Hematopoietic multipotent progenitor cell treated with erythropoietin and hydrocortisone succinate and interleukin-3 and kit ligand, for 17 days (in vitro differentiated cells): ENCODE measurements around the gene CFAP221.

Source experiments
- DNase-seq: peaks from one replicate; pipeline ENCODE4 v3.0.0-alpha.2; 2015; ENCODE audit warnings: low spot score

The CFAP221 gene

GRCh38 chr2:119536707-119537106 is 7.5 kb upstream of the CFAP221 start:
- no peak for DNase-seq

DNA sequence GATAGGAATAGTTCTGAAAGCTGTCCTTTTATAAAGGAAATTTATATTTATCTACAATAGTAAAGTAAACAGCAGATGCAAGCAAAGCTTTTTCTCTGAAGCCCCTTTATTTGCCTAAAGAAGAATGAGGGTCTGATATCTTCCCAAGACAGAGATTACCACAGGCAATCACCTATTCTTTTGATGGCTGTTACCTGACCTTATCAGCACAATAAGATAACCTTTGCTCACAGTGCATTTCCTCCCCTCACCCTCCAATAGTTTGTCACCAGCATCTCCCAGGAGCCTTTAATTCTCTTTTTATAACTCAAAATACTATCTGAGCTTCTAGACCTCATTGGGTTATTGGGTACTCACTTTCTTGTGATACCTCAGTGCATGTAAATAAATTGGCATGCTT is 6.5 kb upstream of the CFAP221 start:
- no peak for DNase-seq

DNA sequence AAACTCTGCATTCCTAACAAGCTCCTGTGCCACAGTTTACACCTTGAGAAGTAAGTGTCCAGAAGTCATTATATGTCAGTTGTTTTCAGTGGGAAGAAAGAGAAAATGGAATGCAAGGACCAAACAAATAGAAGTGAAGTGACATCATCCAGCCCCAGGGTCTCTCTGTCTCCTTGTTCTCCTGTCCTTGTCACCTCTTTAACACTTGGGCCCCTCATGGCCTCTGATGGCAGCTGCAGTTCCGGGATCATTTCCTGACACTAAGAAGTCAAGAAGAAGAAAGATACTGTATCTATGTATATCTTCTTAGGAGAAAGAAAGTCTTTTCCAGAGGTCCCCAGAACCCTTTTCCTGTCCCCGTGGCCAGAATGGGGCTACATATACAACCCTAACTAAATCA is 2.8 kb upstream of the CFAP221 start:
- DNase-seq = no peak

DNA sequence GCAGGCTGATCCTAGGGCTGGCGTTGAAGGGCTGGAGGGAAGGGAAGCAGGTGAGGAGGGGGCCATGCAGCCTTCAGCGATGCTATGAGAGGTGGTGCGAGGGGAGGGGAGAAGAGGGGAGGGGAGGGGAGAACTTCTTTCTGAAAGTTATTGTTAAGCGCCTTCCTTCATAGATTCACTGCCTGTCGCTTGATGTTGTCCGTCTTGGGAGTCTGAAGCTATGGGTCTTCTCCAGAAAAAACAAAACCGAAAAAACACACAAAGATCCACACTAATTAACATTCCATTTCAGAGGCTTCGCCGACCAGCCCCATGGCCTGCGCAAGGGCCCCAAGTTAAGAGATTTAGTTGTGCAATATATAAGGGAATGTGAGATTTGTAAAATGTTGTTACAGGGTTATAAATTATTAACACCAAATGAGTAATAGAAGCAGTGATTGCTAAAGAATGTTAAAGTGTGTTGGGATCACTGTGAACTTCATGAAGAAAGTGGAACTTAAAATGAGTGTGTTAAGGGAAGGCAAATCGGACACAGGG is 758 bp downstream of the CFAP221 start:
- no peak for DNase-seq

DNA sequence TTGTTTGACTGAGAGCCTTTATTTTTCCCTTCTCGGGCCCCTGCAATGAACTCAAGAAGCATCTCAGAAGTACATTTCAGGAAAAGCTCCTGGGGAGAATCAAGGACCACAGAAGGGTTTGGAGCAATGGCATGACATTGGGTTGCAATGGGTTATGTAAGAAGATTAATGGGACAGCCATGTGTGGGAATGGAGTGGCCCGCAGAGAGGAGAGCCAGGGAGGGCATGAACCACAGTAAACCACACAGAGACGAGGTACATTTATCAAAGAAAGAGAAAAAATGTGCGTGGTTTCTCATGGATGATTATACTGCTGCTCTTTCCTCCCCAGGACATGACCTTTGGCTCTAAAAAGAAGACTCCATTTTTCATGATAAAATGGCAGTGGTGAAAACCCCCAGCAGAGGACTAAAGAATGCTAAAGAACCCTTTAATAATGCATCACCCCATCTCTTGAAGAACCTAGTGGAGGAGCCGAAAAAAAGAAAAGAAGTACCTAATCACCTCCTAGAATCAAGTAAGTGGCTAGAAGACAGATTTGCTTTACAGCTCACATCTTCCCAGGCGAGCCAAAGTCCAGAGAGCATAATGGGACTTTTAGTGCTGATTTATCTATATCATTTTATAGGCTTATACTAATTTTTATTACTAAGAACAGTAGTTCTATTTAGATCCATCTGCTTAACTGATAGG is 1.7 kb downstream of the CFAP221 start:
- DNase-seq = no peak

DNA sequence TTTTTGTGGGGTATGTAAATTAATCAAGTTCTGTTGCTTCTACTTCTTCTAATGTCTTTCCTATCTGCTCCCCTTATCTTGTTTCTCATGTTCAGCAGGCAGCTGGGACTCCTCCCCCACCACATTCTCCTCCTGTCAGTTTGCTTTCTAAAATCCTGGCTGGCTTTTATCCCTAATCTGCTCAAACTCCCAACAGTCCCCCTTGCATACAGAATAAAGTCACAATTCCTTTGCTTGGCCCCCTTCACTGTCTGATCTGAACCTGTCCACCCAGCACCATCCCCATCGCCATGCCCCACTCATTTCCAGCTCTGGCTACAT is 2.2 kb downstream of the CFAP221 start:
- no peak for DNase-seq

DNA sequence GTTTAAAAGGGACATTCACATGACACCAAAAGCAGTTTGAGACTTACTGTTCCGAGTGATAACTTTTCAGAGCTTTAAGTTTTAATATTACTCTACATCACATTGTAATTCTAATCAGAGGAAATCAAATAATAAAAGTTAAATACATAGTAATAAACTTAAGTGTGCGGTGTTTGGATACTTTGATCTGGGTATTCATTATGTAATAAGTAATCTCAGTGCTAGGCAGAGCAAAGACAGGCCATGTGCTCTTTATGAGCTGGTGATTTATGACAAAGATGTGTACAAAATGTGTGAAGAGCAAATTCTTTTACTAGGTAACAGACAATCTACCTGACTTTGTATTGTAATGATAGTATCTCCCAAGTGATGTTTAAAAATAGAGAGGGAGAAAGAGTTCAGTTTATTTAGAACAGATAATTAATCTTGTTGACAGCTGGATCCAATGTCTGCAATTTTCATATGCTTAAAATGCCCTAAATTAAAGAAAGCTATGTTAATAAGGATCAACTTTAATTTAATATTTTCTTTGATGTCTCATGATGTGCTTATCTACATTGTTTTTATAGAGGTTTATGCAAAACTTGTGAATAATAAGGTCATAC is 4.4 kb downstream of the CFAP221 start:
- DNase-seq = no peak

DNA sequence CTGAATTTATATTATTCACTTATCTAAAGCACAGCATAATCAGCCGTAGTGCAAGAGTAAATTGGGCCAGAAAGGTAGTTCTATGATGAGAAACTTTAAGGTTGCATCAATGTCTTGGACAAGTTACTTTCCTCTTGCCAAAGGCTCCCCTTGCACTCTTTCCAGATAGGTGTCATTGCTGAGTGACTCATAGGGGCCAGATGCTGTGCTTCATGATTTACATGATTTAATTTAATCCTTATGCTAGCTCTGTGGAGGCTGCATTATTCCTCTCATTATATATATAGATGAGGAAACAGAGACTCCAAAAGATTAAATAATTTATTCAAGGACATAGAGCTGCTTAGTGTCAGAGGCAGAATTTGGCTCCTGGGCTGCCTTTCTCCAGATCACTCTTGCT is 5.0 kb downstream of the CFAP221 start:
- no peak for DNase-seq

DNA sequence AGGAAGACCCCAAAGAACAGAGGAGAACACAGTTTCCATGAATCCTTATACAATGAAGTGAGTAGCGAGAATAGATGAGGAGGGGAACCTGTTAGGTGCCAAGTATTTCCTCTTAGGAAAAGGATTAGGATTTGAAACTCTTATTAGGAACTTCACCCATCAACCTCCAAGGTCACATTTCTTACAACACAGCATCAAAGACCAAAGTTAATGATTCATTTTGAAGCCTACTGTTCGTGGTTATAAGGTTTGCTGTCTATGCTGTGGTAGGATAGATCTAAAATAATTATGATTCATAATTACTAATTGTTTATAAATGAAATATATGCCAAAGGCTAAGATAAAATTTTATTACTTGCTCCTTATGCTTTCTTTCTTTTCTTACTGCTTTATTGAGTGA is 6.1 kb downstream of the CFAP221 start:
- no peak for DNase-seq

DNA sequence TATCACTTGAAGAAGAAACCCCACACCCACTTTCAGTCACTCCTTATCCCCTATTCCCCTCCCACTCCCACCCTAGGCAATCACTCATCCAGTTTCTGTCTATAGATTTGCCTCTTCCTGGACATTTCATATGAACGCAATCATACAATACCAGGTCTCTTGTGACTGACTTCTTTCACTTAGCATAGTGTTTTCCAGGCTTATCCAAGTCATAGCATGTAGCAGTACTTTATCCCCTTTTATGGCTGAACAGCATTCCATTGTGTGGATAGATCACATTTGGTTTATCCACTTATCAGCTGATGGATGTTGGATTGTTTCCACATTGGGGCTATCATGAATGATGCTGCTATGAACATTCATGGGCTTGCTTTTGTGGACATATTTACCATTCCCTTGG is 6.6 kb downstream of the CFAP221 start:
- DNase-seq = no peak

DNA sequence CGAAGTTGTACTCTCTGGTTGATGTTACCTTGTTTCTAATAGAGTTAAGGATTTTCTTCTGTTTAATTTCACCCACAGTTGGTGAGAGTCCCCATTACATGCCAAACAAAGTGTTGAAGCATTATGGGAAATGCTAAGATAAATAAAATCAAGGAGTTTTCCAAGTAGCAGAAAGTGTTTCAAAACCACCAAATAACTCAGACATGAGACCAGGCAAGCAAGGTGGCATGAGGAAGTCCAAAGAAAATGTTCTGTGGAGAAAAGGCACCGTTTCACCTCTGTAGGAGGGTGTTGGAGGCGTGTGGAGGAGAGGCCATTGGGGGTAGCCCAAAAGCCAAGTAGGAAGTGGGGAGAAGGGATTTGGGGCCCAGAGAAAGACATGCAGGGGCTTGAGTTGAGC is 8.7 kb downstream of the CFAP221 start:
- no peak for DNase-seq

GRCh38 chr2:119553687-119554344 is 9.6 kb downstream of the CFAP221 start:
- no peak for DNase-seq

DNA sequence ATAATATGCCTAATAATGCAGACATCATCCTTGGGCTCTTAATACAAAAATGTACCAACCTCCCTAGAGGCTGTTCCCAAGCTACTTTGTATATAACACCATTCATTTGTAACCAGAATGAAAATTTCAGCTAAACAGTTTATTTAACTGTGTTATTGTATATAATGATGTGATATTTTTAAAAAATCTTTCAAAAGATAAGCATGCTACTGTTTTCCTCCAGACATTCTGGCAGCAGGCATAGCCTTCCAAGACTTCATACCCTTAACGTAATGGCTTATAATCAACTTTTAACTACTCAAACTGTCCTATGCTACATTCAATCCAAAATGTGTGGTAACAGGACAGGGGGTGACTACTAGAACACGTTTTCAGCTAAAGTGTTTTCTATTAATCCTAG is 21.2 kb downstream of the CFAP221 start:
- DNase-seq = no peak

DNA sequence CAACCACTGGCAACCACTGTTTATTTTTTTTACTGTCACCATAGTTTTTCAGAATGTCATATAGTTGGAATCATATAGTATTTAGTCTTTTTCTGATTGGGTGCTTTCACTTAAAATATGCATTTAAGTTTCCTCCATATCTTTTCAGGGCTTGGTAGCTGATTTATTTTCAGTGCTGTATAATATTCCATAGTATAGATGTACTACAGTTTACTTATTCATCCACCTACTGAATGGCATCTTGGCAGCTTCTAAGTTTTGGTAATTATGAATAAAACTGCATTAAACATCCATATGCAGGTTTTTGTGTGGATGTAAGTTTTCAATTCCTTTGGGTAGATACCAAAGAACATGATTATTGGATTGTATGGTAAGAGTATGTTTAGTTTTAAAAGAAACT is 23.0 kb downstream of the CFAP221 start:
- DNase-seq = no peak

- DNase-seq = no peak
Measured at GRCh38 chr2:119574108-119574815, 30.0 kb downstream of the CFAP221 start.

DNA sequence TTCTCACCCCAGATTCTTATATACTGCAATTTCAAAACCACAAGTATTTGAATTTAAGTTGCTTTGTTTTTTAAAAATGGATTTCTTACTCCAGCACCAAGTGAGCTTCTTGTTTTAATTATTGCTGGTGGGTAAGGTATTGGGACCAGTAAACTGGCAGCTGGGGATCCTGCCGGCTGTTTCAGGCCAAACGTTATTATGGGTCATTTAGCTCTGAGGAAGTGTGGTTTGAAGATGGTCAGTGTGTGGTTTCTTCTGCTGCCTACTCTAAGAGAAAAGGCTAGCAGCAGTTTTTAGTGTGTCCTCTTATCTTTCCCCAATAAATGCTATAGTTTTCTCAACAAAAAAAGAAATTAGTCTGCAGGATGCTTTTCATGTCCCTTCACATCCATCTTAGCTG is 30.6 kb downstream of the CFAP221 start:
- no peak for DNase-seq

DNA sequence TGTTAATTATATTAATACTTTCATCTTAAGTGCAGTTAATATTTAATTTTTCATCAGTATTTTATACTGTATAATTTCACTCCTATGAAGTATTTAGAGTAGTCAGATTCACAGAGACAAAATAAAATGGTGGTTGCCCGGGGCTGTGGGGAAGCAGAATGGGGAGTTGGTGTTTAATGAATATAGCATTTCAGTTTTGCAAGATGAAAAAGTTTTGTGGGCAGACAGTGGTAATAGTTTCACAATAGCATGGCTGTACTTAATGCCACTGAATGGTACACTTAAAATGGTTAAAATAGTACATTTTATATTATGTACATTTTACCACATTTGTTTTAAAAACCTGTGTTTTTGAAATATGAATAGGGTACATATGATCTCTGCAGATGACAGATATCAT is 31.2 kb downstream of the CFAP221 start:
- DNase-seq = no peak

- no peak for DNase-seq
Measured at GRCh38 chr2:119579424-119580295, 35.4 kb downstream of the CFAP221 start.

GRCh38 chr2:119580550-119581072 is 36.4 kb downstream of the CFAP221 start:
- no peak for DNase-seq

- no peak for DNase-seq
Measured at GRCh38 chr2:119583291-119583690, 39.0 kb downstream of the CFAP221 start.

- DNase-seq = no peak
Measured at GRCh38 chr2:119584469-119584868, 40.2 kb downstream of the CFAP221 start.

- DNase-seq = no peak
Measured at GRCh38 chr2:119586085-119586484, 41.8 kb downstream of the CFAP221 start.
